ENCODE measurements around the gene SOX5. TPM values are rescaled to one million over a fixed set of nuclear protein-coding genes. Genes with fewer than 3 reads are reported as not detected.

The SOX5 gene
- total RNA-seq, 1 donor from 2014 or later: 0.17 TPM

DNA sequence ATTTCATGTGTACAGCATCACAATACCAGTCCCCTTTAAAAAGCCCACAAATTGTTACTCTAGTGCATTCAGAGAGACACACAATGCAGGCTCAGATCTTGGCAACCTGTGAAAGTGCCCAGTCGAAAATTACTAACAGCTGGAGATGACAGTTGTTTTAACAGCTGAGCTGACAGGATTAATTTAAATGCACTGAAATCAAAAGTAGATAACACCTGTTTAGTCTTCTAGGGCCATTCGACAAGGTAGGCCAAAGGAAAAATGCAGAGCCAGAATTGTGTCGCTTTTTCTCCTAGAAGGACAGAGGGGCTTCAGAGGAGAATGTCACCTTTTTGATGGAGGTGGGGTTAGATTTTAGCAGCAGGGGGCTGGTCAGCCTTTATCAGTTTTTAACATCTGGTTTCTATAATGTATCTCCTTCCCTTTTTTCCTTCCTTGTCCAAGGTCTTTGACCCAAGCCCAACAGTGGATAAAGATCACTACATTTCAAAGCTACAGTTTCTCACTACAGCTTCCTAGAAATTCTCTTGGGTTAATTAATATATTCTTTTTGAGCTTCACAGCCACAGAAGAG is 139.1 kb downstream of the SOX5 start:
- DNase-seq (ENCODE audit: low read depth): no peak
- no peak overlapping the region for H3K4me3 ChIP-seq (ENCODE audit: low read depth, low read length)
- TF ChIP-seq CTCF (conservative IDR thresholded peaks at IDR 0.05; ENCODE audit: low read depth, low read length): no peak

DNA sequence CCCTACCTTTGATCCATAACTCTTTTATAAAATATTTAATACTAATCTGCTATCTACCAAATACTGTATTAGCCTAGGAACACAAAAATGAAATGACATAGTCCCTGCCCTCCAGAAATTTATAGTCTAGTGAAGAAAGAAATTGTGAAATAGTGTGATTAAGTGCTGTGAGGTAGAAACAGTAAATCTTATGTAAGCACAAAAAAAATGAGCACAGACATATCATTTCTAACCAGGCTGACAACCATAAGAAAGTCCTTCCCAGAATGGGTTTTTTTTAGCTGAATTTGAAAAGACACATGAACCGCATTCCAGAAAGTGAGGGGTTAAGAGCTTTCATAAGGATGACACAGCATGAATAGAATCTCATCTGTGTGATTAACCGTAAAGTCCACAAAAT is 145.9 kb downstream of the SOX5 start:
- DNase-seq (ENCODE audit: low read depth): no peak
- no peak overlapping the region for H3K4me3 ChIP-seq (ENCODE audit: low read depth, low read length)
- no peak for TF ChIP-seq CTCF (conservative IDR thresholded peaks at IDR 0.05; ENCODE audit: low read depth, low read length)

- DNase-seq (ENCODE audit: low read depth): no peak
- TF ChIP-seq CTCF (conservative IDR thresholded peaks at IDR 0.05; ENCODE audit: low read depth, low read length): no peak
- no peak overlapping the region for H3K4me3 ChIP-seq (ENCODE audit: low read depth, low read length)
Observed at GRCh38 chr12:23795494-23795893, 154.0 kb downstream of the SOX5 start.

DNA sequence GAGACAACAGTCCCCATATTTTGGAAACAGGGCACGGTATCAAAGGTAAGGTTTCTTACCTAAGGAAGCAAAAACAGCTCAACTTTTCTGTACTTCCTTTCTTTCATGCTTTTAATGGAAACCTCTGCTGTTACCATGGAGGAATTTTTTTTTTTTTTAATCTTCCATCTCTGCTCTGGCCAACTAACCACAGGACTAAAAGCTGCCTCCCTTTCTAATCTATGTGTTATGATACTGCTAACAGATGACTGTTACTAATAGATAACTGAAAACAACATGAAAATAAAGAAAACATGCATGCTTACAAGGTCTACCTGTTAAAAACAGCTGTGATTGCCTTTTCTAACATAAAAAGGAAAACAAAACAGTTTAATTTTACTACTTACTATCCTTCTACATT is 168.4 kb downstream of the SOX5 start:
- DNase-seq (ENCODE audit: low read depth): no peak
- no peak for TF ChIP-seq CTCF (conservative IDR thresholded peaks at IDR 0.05; ENCODE audit: low read depth, low read length)
- H3K4me3 ChIP-seq (ENCODE audit: low read depth, low read length): no peak overlapping the region

DNA sequence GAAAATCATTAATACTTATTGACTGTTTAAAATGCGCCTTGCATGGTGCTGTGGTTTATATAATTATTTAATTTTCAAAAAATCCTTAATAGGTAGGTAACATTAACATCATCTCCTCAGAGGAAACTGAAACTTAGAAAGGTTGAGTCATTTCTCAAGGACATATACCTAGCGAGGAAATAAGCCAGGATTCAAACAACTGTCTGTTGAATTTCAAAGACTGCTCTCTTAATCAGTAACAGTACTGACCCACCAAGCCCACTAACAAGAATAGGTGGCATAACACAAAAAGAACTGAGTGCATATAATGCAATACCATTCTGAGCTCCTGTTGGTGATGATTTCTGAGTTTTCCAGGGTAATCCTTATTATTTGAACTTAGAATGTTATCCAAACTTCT is 174.3 kb downstream of the SOX5 start:
- H3K4me3 ChIP-seq (ENCODE audit: low read depth, low read length): no peak overlapping the region
- no peak for TF ChIP-seq CTCF (conservative IDR thresholded peaks at IDR 0.05; ENCODE audit: low read depth, low read length)
- DNase-seq (ENCODE audit: low read depth): no peak

GRCh38 chr12:23771240-23771949 is 178.1 kb downstream of the SOX5 start:
- no peak for TF ChIP-seq CTCF (conservative IDR thresholded peaks at IDR 0.05; ENCODE audit: low read depth, low read length)
- DNase-seq (ENCODE audit: low read depth): no peak
- no peak overlapping the region for H3K4me3 ChIP-seq (ENCODE audit: low read depth, low read length)
